ENCODE results near the gene MAK.
"Not testable (repeated sequence)": the region's sequence is repeated elsewhere in the genome, so short reads cannot be mapped to it uniquely, and the experiment has no call there.

Gene MAK

DNA sequence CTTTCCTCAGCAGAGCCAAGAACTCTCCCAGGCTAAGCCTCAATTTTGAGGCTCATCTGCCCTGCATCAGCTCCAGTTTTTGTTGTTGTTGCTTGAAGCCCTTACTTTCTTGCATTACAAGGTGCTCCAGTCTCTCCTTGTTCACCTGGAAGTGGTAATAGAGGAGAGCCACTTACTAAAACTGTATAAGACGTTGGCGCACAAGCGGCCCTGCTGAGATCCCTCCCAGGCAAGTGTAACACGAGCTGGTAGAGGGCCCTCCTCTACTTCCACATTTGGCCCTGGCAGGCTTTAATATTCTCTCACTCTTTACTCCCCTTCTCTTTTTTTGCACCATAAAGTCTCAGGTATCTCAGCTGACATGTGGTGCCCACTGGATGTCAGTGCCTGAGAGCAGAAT, 24.0 kb upstream of the MAK start:
- H3K4me3 ChIP-seq (ENCODE audit: low read depth, low read length): no peak overlapping the region
- no peak for DNase-seq (ENCODE audit: low read depth)
- TF ChIP-seq, protein P1, sequence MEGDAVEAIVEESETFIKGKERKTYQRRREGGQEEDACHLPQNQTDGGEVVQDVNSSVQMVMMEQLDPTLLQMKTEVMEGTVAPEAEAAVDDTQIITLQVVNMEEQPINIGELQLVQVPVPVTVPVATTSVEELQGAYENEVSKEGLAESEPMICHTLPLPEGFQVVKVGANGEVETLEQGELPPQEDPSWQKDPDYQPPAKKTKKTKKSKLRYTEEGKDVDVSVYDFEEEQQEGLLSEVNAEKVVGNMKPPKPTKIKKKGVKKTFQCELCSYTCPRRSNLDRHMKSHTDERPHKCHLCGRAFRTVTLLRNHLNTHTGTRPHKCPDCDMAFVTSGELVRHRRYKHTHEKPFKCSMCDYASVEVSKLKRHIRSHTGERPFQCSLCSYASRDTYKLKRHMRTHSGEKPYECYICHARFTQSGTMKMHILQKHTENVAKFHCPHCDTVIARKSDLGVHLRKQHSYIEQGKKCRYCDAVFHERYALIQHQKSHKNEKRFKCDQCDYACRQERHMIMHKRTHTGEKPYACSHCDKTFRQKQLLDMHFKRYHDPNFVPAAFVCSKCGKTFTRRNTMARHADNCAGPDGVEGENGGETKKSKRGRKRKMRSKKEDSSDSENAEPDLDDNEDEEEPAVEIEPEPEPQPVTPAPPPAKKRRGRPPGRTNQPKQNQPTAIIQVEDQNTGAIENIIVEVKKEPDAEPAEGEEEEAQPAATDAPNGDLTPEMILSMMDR (conservative IDR thresholded peaks at IDR 0.05; ENCODE audit: low read depth, low read length): no peak

DNA sequence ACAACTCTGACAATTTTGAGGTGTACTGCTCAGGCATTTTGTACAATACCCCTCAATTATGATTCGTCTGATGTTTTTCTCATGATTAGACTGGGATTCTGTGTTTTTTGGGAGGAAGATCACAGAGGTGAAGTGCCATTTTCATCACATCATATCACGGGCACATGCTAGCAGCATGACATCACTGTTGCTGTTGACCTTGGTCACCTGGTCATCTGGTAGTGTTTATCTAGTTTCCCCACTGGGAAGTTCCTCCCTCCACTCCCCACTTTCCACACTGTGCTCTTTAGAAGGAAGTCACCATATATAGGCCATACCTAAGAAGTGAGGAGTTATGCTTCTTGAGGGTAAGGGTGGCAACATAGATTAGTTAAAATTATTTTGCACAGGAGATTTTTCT, 22.7 kb upstream of the MAK start:
- TF ChIP-seq, protein P1 (conservative IDR thresholded peaks at IDR 0.05; ENCODE audit: low read depth, low read length): no peak
- no peak overlapping the region for H3K4me3 ChIP-seq (ENCODE audit: low read depth, low read length)
- DNase-seq (ENCODE audit: low read depth): no peak

DNA sequence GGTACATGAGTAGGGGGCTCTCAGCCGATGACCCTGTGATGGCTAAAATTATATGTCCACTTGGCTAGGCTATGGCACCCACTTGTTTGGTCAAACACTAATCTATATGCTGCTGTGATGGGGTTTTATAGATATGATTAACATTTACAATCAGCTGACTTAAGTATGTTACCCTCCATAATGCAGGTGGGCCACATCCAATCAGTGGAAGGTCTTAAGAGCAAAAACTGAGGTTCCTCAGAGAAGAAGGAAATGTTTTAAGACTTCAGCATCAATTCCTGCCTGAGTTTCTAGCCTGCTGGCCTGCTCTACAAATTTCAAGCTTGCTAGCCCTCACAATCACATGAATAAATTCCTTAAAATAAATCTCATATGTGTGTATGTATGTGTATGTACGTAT, 18.9 kb upstream of the MAK start:
- DNase-seq (ENCODE audit: low read depth): no peak
- TF ChIP-seq, protein P1 (conservative IDR thresholded peaks at IDR 0.05; ENCODE audit: low read depth, low read length): no peak
- no peak overlapping the region for H3K4me3 ChIP-seq (ENCODE audit: low read depth, low read length)

DNA sequence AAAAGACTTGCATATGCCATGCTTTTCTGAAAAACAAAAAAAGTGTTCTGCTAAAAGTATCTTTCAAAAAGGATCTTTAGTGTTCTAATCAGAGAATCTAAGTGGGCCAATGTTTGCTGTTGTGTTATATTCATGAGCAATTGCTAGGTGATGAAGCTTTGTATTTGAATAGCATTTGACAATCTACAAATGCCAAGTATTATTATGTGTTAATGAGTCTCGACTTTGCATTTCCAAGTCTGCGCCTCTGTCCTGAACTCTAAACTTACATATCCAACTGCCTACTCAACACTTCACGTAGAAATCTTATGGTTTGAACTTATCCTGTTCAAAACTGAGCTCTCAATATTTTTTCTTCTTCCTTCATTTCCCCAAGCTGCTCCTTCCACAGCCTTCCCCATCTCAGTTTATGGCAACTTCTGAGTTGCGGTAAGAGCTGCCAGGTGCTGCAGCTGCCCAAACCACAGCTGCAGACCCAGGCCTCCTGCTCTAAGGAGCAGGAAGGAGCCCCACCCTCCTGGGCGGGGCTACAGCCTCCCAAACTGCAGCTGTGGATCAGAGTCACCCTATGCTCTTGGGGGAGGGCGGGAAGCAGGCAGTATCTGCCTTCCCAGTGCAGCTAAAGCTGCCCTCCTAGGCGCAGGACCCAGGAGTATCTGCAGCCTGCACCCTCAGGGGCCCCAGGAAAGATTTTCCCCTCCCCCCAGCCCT, 16.7 kb upstream of the MAK start:
- TF ChIP-seq, protein P1 (conservative IDR thresholded peaks at IDR 0.05; ENCODE audit: low read depth, low read length): no peak
- H3K4me3 ChIP-seq (ENCODE audit: low read depth, low read length): no peak overlapping the region
- no peak for DNase-seq (ENCODE audit: low read depth)

DNA sequence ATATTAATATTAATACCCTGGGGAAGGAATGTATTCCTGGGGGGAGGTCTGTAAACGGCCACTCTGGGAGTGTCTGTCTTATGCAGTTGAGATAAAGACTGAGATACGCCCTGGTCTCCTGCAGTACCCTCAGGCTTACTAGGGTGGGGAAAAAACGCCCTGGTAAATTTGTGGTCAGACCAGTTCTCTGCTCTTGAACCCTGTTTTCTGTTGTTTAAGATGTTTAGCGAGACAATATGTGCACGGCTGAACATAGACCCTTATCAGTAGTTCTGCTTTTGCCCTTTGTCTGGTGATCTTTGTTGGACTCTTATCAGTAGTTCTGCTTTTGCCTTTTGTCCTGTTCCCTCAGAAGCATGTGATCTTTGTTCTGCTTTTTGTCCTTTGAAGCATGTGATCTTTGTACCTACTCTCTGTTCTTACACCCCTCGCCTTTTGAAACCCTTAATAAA, 15.5 kb upstream of the MAK start:
- not testable (repeated sequence) for DNase-seq (ENCODE audit: low read depth); H3K4me3 ChIP-seq (ENCODE audit: low read depth, low read length)

DNA sequence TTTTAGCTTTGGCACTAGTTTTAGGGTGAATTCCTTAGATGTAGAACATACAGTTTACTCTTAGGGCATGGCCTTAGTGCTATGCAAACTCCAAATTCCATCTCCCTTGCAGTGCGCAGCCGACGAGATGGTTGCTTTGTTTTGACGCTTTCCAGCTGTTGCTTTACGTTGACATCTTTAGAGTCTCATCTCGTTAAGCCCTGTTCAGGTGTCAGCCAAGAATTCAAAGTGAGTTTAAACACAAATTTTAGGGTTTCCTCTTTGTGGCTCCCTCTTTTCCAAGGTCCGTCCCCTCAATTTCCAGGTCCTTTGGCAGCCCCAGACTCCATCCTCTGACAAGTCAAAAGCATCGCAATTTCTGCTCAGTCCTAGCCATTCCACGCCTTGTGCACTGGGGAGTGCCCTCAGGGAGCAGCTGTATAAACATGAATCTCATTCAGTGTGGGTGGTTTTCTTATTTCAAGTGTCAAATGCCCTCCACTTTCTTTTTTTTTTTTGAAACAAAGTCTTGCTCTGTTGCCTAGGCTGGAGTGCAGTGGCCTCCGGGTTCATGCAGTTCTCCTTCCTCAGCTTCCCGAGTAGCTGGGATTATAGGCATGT, 14.1 kb upstream of the MAK start:
- H3K4me3 ChIP-seq (ENCODE audit: low read depth, low read length): no peak overlapping the region
- TF ChIP-seq, protein P1 (conservative IDR thresholded peaks at IDR 0.05; ENCODE audit: low read depth, low read length): no peak
- DNase-seq (ENCODE audit: low read depth): no peak

DNA sequence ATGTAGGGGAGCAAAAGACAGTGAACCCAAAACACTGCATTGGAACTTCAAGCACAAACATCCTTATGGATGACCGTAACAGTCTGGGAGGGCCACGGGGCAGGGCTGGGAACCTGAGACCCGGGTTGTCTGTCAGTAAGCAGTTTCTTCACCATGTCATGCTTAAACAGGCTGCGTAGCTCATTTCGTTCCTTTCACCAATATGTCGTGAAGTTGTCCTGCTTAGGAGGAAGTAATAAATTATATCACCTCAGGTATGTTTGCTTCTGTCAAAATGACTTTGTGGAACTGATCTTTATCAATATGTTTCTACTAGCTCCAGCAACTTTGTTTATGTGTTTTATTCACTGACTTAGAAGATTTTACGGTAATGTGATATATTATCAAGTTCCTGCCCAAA, 12.4 kb upstream of the MAK start:
- DNase-seq (ENCODE audit: low read depth): no peak
- no peak overlapping the region for H3K4me3 ChIP-seq (ENCODE audit: low read depth, low read length)
- TF ChIP-seq, protein P1 (conservative IDR thresholded peaks at IDR 0.05; ENCODE audit: low read depth, low read length): no peak
